ENCODE results near the gene DLG1.

Gene DLG1

DNA sequence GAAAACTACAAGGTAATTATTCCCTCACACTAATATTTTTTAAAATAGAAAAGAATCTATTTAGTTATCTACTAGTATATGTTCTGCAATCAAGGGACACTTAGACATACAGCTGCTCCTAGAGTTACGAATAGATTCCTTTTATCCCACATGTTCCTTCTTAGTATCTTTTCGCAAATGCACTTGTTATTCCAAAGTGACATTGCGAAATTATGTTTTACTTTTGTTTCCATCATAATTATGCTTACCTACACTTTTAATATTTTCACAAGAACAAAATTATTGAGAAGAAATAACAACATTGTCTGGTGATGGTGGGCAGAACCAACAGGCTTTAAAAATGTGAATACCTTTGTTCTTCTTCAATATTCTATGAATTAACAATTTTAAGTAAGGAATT is 161.7 kb downstream of the DLG1 start:
- no peak overlapping the region for H2AFZ ChIP-seq (ENCODE audit: low read length)
- H3K36me3 ChIP-seq (replicated peaks; ENCODE audit: insufficient read depth, low read length): peaks cover 23% of the 10 kb centered on the region; the same call in 1 of the 2 replicates
- TF ChIP-seq EZH2 (optimal IDR thresholded peaks at IDR 0.05; ENCODE audit: low read depth, low read length) (no peak), EZH2phosphoT487 (IDR thresholded peaks at IDR 0.05; ENCODE audit: low read length) (no peak)
- TF ChIP-seq, protein P1, sequence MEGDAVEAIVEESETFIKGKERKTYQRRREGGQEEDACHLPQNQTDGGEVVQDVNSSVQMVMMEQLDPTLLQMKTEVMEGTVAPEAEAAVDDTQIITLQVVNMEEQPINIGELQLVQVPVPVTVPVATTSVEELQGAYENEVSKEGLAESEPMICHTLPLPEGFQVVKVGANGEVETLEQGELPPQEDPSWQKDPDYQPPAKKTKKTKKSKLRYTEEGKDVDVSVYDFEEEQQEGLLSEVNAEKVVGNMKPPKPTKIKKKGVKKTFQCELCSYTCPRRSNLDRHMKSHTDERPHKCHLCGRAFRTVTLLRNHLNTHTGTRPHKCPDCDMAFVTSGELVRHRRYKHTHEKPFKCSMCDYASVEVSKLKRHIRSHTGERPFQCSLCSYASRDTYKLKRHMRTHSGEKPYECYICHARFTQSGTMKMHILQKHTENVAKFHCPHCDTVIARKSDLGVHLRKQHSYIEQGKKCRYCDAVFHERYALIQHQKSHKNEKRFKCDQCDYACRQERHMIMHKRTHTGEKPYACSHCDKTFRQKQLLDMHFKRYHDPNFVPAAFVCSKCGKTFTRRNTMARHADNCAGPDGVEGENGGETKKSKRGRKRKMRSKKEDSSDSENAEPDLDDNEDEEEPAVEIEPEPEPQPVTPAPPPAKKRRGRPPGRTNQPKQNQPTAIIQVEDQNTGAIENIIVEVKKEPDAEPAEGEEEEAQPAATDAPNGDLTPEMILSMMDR (IDR thresholded peaks at IDR 0.05; ENCODE audit: low read length): no peak

DNA sequence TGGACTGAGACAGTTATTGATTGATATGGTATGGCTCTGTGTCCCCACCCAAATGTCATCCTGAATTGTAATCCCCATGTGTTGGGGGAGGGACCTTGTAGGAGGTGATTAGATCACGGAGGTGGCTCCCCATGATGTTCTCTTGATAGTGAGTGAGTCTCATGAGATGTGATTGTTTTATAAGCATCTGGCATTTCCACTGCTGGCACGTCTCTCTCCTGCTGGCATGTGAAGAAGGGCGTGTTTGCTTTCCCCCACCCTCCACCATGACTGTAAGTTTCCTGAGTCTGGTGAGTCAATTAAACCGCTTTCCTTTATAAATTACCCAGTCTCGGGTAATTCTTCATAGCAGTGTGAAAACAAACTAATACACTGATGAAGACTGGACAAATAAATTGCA is 163.2 kb downstream of the DLG1 start:
- no peaks in the 10 kb centered on the region for H3K4me1 ChIP-seq (ENCODE audit: low read length)
- H3K4me2 ChIP-seq (ENCODE audit: low read depth, low read length): no peak overlapping the region
- H3K4me3 ChIP-seq (ENCODE audit: low read length): no peak overlapping the region
- H3K9ac ChIP-seq (ENCODE audit: low read length): no peak overlapping the region
- no peaks in the 10 kb centered on the region for H3K27me3 ChIP-seq (replicated peaks; ENCODE audit: insufficient read depth, low read length)
- TF ChIP-seq EZH2phosphoT487 (IDR thresholded peaks at IDR 0.05; ENCODE audit: low read length) (no peak), EZH2 (optimal IDR thresholded peaks at IDR 0.05; ENCODE audit: low read depth, low read length) (no peak)
- TF ChIP-seq, protein P1 (IDR thresholded peaks at IDR 0.05; ENCODE audit: low read length): no peak
- peaks cover 23% of the 10 kb centered on the region; the same call in 1 of the 2 replicates for H3K36me3 ChIP-seq (replicated peaks; ENCODE audit: insufficient read depth, low read length)
- H3F3A ChIP-seq (ENCODE audit: insufficient read depth, low read length): no peaks in the 10 kb centered on the region
- no peak overlapping the region for H3K27ac ChIP-seq (ENCODE audit: low read length)
- DNase-seq: no peak
- H2AFZ ChIP-seq (ENCODE audit: low read length): no peak overlapping the region
- no peaks in the 10 kb centered on the region for H3K9me3 ChIP-seq (replicated peaks; ENCODE audit: insufficient read depth, low read length)
- H3K79me2 ChIP-seq (ENCODE audit: low read length): no peaks in the 10 kb centered on the region
- H4K20me1 ChIP-seq (ENCODE audit: insufficient read depth, low read length): no peaks in the 10 kb centered on the region
- H3K9me2 ChIP-seq (replicated peaks; ENCODE audit: insufficient read depth, low read length): no peaks in the 10 kb centered on the region

More for the DNA sequence above, 161.7 kb downstream of the DLG1 start:
- H3K9ac ChIP-seq (ENCODE audit: low read length): no peak overlapping the region
- no peaks in the 10 kb centered on the region for H3K9me3 ChIP-seq (replicated peaks; ENCODE audit: insufficient read depth, low read length)
- H3F3A ChIP-seq (ENCODE audit: insufficient read depth, low read length): no peaks in the 10 kb centered on the region
- H4K20me1 ChIP-seq (ENCODE audit: insufficient read depth, low read length): no peaks in the 10 kb centered on the region
- H3K79me2 ChIP-seq (ENCODE audit: low read length): no peaks in the 10 kb centered on the region
- no peaks in the 10 kb centered on the region for H3K27me3 ChIP-seq (replicated peaks; ENCODE audit: insufficient read depth, low read length)
- H3K4me2 ChIP-seq (ENCODE audit: low read depth, low read length): no peak overlapping the region
- no peaks in the 10 kb centered on the region for H3K9me2 ChIP-seq (replicated peaks; ENCODE audit: insufficient read depth, low read length)
- H3K4me1 ChIP-seq (ENCODE audit: low read length): no peaks in the 10 kb centered on the region
- no peak overlapping the region for H3K27ac ChIP-seq (ENCODE audit: low read length)
- no peak overlapping the region for H3K4me3 ChIP-seq (ENCODE audit: low read length)
- no peak for DNase-seq

DNA sequence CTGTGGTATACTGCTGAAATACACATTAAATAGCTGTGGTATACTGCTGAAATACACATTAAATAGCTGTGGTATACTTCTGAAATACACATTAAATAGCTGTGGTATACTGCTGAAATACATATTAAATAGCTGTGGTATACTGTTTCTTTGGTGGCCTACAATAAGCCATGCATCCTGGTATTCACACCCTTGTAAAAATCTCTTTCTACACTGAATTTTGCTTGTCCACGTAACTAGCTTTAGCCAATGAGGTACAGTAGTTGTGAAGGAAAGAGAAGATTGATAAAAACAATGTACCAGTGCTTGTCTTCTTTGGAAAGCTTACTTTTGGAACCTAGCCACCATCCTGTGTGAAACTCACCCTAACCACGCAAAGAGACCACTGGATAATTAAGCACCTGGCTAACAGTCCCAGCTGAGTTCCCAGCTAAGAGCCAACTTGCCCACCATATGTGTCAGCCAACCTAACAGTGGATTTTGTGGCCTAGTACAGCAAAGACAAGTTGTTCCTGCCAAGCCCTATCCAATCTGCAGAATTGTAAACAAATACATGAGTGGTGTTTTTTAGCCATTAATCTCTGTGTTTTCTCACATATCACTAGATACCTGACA is 165.4 kb downstream of the DLG1 start:
- Histone ChIP-seq H3K9ac (ENCODE audit: low read length) (no peak overlapping the region), H3K4me3 (ENCODE audit: low read length) (no peak overlapping the region), H3K9me3 (replicated peaks; ENCODE audit: insufficient read depth, low read length) (no peaks in the 10 kb centered on the region), H3K27me3 (replicated peaks; ENCODE audit: insufficient read depth, low read length) (no peaks in the 10 kb centered on the region), H3K27ac (ENCODE audit: low read length) (no peak overlapping the region), H4K20me1 (ENCODE audit: insufficient read depth, low read length) (no peaks in the 10 kb centered on the region), H3K9me2 (replicated peaks; ENCODE audit: insufficient read depth, low read length) (no peaks in the 10 kb centered on the region), H3F3A (ENCODE audit: insufficient read depth, low read length) (no peaks in the 10 kb centered on the region), H3K4me1 (ENCODE audit: low read length) (no peaks in the 10 kb centered on the region), H3K79me2 (ENCODE audit: low read length) (no peaks in the 10 kb centered on the region), H3K36me3 (replicated peaks; ENCODE audit: insufficient read depth, low read length) (peaks cover 22% of the 10 kb centered on the region; the same call in 1 of the 2 replicates), H3K4me2 (ENCODE audit: low read depth, low read length) (no peak overlapping the region), H2AFZ (ENCODE audit: low read length) (no peak overlapping the region)
- TF ChIP-seq EZH2phosphoT487 (IDR thresholded peaks at IDR 0.05; ENCODE audit: low read length): no peak
- TF ChIP-seq, protein P1 (IDR thresholded peaks at IDR 0.05; ENCODE audit: low read length): no peak
- TF ChIP-seq EZH2 (optimal IDR thresholded peaks at IDR 0.05; ENCODE audit: low read depth, low read length): no peak
- DNase-seq: no peak

Data from MM.1S (cell line).